GM19372 (cell line): ENCODE data around the gene TNFSF15.
A peak's percentile ranks its signal among the peaks of the same experiment; 100 is the strongest.
"Not testable (repeated sequence)": the region's sequence is repeated elsewhere in the genome, so short reads cannot be mapped to it uniquely, and the experiment has no call there.

Experiments
- ATAC-seq: cut with Tn5 transposase; IDR thresholded peaks from one replicate; pipeline ENCODE4 v1.9.1; 2021; ENCODE audit warnings: mild to moderate bottlenecking, low read depth, moderate library complexity; ENCODE audit not compliant: unreplicated experiment

TNFSF15 gene

GRCh38 chr9:114759512-114760341 lies 46.1 kb downstream of the TNFSF15 start:
- ATAC-seq: no peak

- no peak for ATAC-seq
These were observed 47.9 kb downstream of the TNFSF15 start for GRCh38 chr9:114757984-114758383.

- no peak for ATAC-seq
These were observed 48.4 kb downstream of the TNFSF15 start for GRCh38 chr9:114757395-114757794.

- ATAC-seq: no peak
These were observed 48.9 kb downstream of the TNFSF15 start for GRCh38 chr9:114756920-114757319.

GRCh38 chr9:114754581-114754980 lies 51.3 kb downstream of the TNFSF15 start:
- ATAC-seq: no peak

- no peak for ATAC-seq
These were observed 59.1 kb downstream of the TNFSF15 start for GRCh38 chr9:114746591-114747346.

GRCh38 chr9:114745879-114746550 lies 59.8 kb downstream of the TNFSF15 start:
- ATAC-seq: no peak

GRCh38 chr9:114745108-114745848 lies 60.6 kb downstream of the TNFSF15 start:
- no peak for ATAC-seq

- ATAC-seq: no peak
These were observed 62.4 kb downstream of the TNFSF15 start for GRCh38 chr9:114743446-114743845.

GRCh38 chr9:114742947-114743346 lies 62.9 kb downstream of the TNFSF15 start:
- ATAC-seq: no peak

GRCh38 chr9:114741521-114741920 lies 64.3 kb downstream of the TNFSF15 start:
- ATAC-seq: not testable (repeated sequence)

GRCh38 chr9:114738581-114739316 lies 67.1 kb downstream of the TNFSF15 start:
- peak; percentile 68 for ATAC-seq

- ATAC-seq: no peak
These were observed 68.0 kb downstream of the TNFSF15 start for GRCh38 chr9:114737847-114738246.

GRCh38 chr9:114737118-114737517 lies 68.7 kb downstream of the TNFSF15 start:
- ATAC-seq: no peak

- ATAC-seq: no peak
These were observed 70.1 kb downstream of the TNFSF15 start for GRCh38 chr9:114735704-114736103.

- not testable (repeated sequence) for ATAC-seq
These were observed 70.7 kb downstream of the TNFSF15 start for GRCh38 chr9:114735139-114735538.
